Brain microvascular endothelial cell (primary cell): Measurements from ENCODE around the gene FBLN1.

Experiments
- DNase-seq: peaks from one replicate; pipeline ENCODE4 v3.0.0-alpha.2; 2020
- H3K27ac ChIP-seq: fragments of 250-450 bp; sonication (Bioruptor Pico); 2 replicates; pipeline ENCODE4 v1.5.1; 2020; ENCODE audit warnings: mild to moderate bottlenecking, moderate library complexity
- H3K27me3 ChIP-seq: fragments of 250-450 bp; sonication (Bioruptor Pico); replicated peaks from 2 replicates; pipeline ENCODE4 v1.5.1; 2020; ENCODE audit warnings: mild to moderate bottlenecking
- H3K36me3 ChIP-seq: fragments of 250-450 bp; sonication (Bioruptor Pico); replicated peaks from 2 replicates; pipeline ENCODE4 v1.5.1; 2020; ENCODE audit warnings: mild to moderate bottlenecking
- H3K4me3 ChIP-seq: 2 replicates; pipeline ENCODE4 v1.5.1; 2011; ENCODE audit warnings: low read depth, mild to moderate bottlenecking, control low read depth, low read length, moderate library complexity
- in situ Hi-C: cut with HindIII; loops from 2 replicates; pipeline ENCODE4 v1.10.0; 2017; ENCODE audit warnings: low sequenced_read_pairs, low pct_ligation_motif_present
- TF ChIP-seq, protein P1 (sequence below): IDR thresholded peaks from 2 replicates; pipeline ENCODE4 v1.5.1; 2011; ENCODE audit warnings: low read depth, mild to moderate bottlenecking, moderate library complexity, low read length, control low read depth, inconsistent platforms; ENCODE audit errors: missing control alignments

The FBLN1 gene

DNA sequence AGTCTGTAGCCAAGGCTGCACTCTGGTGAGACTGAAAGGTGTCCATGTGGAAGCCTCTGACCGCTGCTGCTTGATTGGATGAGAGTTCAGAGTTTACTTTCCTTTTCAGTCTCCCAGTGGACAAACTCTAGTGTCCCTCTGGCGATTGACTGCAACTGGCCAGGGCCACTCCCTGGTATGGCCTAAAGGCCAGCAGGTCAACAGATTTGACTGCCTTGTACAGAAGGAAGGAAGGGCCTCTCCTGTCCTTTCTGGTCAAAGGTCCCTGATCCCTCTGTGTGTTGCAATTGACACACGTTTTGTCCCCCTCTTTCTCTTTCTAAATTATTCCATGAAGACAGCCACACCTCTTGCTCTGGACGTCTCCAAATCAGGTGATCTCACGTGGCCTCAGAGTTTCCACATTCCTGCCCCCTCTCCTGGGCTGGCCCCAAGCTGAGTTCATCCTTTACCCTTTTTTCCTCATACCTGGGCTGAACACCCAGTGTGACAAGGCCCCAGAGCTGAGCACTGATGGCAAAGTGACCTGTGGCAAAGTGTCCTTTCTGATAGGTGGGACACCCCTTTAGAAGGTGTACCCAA is 18.7 kb upstream of the FBLN1 start:
- H3K27ac ChIP-seq: no peak overlapping the region
- in situ Hi-C loops: no loop called here
- H3K36me3 ChIP-seq: no peaks in the 10 kb centered on the region
- H3K4me3 ChIP-seq: no peak overlapping the region
- DNase-seq: no peak
- no peaks in the 10 kb centered on the region for H3K27me3 ChIP-seq
- TF ChIP-seq, protein P1, sequence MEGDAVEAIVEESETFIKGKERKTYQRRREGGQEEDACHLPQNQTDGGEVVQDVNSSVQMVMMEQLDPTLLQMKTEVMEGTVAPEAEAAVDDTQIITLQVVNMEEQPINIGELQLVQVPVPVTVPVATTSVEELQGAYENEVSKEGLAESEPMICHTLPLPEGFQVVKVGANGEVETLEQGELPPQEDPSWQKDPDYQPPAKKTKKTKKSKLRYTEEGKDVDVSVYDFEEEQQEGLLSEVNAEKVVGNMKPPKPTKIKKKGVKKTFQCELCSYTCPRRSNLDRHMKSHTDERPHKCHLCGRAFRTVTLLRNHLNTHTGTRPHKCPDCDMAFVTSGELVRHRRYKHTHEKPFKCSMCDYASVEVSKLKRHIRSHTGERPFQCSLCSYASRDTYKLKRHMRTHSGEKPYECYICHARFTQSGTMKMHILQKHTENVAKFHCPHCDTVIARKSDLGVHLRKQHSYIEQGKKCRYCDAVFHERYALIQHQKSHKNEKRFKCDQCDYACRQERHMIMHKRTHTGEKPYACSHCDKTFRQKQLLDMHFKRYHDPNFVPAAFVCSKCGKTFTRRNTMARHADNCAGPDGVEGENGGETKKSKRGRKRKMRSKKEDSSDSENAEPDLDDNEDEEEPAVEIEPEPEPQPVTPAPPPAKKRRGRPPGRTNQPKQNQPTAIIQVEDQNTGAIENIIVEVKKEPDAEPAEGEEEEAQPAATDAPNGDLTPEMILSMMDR: no peak

DNA sequence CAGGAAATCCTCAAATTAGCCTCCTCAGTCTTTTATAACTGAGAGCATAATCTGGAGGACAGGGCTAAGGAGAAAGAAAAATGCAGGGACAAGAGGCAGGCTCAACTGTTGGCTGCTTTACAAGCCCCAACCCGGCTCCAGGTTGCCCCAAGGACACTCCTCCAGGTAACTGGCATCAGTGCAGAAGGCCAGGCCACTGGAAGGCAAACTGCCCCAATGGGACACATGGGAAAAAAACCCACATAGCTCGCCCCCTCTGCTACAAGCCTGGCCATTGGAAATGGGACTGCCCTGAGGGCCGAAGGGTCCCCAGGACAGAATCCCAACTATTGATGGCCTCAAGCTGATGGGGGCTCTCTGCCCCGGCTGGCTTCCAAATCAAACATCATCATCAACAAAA is 17.9 kb upstream of the FBLN1 start:
- no peak overlapping the region for H3K27ac ChIP-seq
- H3K4me3 ChIP-seq: no peak overlapping the region
- H3K27me3 ChIP-seq: no peaks in the 10 kb centered on the region
- TF ChIP-seq, protein P1: no peak
- no peaks in the 10 kb centered on the region for H3K36me3 ChIP-seq
- DNase-seq: no peak
- in situ Hi-C loops: no loop called here

DNA sequence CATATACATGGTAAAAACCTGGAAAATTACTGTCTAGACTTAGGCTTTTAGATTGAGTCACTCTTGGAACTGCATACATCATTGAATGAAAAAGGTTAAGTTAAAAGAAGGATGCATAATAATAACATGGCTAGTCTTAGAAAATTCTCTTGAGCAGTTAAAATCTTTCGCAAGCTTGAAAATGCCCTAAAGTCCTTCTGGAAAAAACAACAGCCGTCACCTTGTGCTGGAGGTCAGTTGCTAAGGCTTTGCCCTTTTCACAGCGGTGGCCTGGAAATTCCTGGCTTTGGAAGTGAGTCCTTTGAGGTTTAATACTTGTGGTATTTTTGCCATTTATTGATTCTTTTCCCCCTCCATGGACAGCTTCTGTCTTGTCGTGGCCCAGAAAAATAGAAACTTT is 17.4 kb upstream of the FBLN1 start:
- no peak for DNase-seq
- Histone ChIP-seq H3K27me3 (no peaks in the 10 kb centered on the region), H3K36me3 (no peaks in the 10 kb centered on the region), H3K4me3 (no peak overlapping the region), H3K27ac (no peak overlapping the region)
- in situ Hi-C loops: no loop called here
- TF ChIP-seq, protein P1: no peak

DNA sequence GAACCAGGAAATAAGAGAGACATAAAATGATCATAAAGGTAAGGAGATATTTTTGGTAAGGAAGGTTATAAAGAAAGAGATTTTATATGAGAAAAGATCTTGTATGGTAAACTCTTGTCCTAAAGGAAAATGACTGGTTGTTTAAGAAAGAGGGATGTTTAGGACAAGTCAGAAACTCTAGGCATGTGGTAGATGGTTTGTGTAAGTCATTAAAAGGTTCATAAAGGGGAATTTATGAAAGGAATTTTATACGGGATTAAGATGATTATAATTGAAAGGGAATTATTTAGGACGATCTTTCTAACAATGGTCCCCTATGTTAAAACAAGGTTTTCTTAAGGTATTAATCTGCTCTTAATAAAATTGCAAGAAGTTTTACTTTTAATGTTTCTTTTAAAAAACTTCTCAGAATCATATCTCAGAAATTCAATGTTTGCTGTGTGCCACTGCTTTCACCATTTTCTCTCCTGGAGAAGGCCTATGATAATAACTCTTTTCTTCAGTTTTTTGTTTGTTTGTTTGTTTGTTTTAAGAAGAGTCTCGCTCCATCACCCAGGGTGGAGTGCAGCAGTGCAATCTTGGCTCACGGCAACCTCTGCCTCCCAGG is 13.8 kb upstream of the FBLN1 start:
- H3K27me3 ChIP-seq: no peaks in the 10 kb centered on the region
- in situ Hi-C loops: no loop called here
- TF ChIP-seq, protein P1: no peak
- no peak for DNase-seq
- H3K4me3 ChIP-seq: no peak overlapping the region
- H3K27ac ChIP-seq: no peak overlapping the region
- no peaks in the 10 kb centered on the region for H3K36me3 ChIP-seq

GRCh38 chr22:45490836-45491235 is 11.8 kb upstream of the FBLN1 start:
- Histone ChIP-seq H3K36me3 (no peaks in the 10 kb centered on the region), H3K4me3 (no peak overlapping the region), H3K27me3 (no peaks in the 10 kb centered on the region), H3K27ac (no peak overlapping the region)
- no peak for DNase-seq
- in situ Hi-C loops: no loop called here
- TF ChIP-seq, protein P1: no peak

GRCh38 chr22:45491841-45492240 is 10.8 kb upstream of the FBLN1 start:
- TF ChIP-seq, protein P1: no peak
- Histone ChIP-seq H3K27ac (no peak overlapping the region), H3K36me3 (no peaks in the 10 kb centered on the region), H3K27me3 (no peaks in the 10 kb centered on the region), H3K4me3 (no peak overlapping the region)
- in situ Hi-C loops: no loop called here
- DNase-seq: no peak
